ENCODE measurements around the gene SLC4A11.

GRCh38 chr20:3248993-3249347 is 10.0 kb upstream of the SLC4A11 start:
- TF ChIP-seq POLR2A (IDR thresholded peaks at IDR 0.05): no peak
- TF ChIP-seq CTCF (IDR thresholded peaks at IDR 0.05): no peak

Data from esophagus squamous epithelium (tissue), 4 donors.